Measurements from ENCODE around the gene ZMYM4.
"Not testable (repeated sequence)": the region's sequence is repeated elsewhere in the genome, so short reads cannot be mapped to it uniquely, and the experiment has no call there.

ZMYM4 gene

GRCh38 chr1:35463232-35463631 is 194.7 kb downstream of the ZMYM4 start:
- TF ChIP-seq EZH2 (IDR thresholded peaks at IDR 0.05) (no peak), POLR2AphosphoS5 (IDR thresholded peaks at IDR 0.05; ENCODE audit: borderline replicate concordance, low read depth, low read length) (no peak), FOXP2 (optimal IDR thresholded peaks at IDR 0.05; ENCODE audit: control extremely low read depth, extremely low read length, insufficient read depth) (no peak)
- Histone ChIP-seq H3K27ac (no peak overlapping the region), H3K9ac (ENCODE audit: insufficient read length) (no peak overlapping the region), H3K36me3 (ENCODE audit: insufficient read depth, low read length) (peaks cover 31% of the 10 kb centered on the region; the same call in 1 of the 2 replicates), H3K9me3 (ENCODE audit: low read depth, low read length) (no peaks in the 10 kb centered on the region), H3K4me3 (no peak overlapping the region)
- no peak for DNase-seq (ENCODE audit: low read depth, low spot score)

GRCh38 chr1:35463749-35464148 is 195.2 kb downstream of the ZMYM4 start:
- not testable (repeated sequence) for H3K4me3 ChIP-seq; DNase-seq (ENCODE audit: low read depth, low spot score); H3K9ac ChIP-seq (ENCODE audit: insufficient read length); H3K27ac ChIP-seq; H3K9me3 ChIP-seq (ENCODE audit: low read depth, low read length)
- peaks cover 31% of the 10 kb centered on the region; the same call in 1 of the 2 replicates for H3K36me3 ChIP-seq (ENCODE audit: insufficient read depth, low read length)

DNA sequence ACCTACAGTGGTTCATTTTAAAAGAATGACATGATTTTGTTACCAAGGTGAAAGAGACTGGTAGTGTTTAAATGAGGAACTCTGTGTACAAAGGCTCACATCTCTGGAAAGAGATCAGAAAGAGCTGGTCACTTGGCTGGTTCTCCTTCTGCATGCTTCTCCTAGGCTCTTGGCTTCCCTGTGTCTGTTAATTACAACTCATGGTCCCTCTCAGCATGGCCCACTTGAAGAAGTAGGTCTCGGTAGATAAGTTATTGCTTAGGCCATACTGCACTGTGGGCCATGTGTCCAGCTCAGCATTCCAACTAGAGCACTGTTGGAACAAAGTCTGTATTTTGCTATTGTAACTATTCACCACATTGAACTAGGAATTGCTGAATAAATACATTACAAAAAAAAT is 197.6 kb downstream of the ZMYM4 start:
- H3K4me3 ChIP-seq, result no peak overlapping the region
- H3K36me3 ChIP-seq (ENCODE audit: insufficient read depth, low read length), result peaks cover 31% of the 10 kb centered on the region; the same call in 1 of the 2 replicates
- no peak overlapping the region for H3K27ac ChIP-seq
- no peak for TF ChIP-seq POLR2AphosphoS5 (IDR thresholded peaks at IDR 0.05; ENCODE audit: borderline replicate concordance, low read depth, low read length)
- no peak for TF ChIP-seq FOXP2 (optimal IDR thresholded peaks at IDR 0.05; ENCODE audit: control extremely low read depth, extremely low read length, insufficient read depth)
- no peak for TF ChIP-seq EZH2 (IDR thresholded peaks at IDR 0.05)
- H3K9me3 ChIP-seq (ENCODE audit: low read depth, low read length), result no peaks in the 10 kb centered on the region
- no peak overlapping the region for H3K9ac ChIP-seq (ENCODE audit: insufficient read length)
- DNase-seq (ENCODE audit: low read depth, low spot score), result no peak

DNA sequence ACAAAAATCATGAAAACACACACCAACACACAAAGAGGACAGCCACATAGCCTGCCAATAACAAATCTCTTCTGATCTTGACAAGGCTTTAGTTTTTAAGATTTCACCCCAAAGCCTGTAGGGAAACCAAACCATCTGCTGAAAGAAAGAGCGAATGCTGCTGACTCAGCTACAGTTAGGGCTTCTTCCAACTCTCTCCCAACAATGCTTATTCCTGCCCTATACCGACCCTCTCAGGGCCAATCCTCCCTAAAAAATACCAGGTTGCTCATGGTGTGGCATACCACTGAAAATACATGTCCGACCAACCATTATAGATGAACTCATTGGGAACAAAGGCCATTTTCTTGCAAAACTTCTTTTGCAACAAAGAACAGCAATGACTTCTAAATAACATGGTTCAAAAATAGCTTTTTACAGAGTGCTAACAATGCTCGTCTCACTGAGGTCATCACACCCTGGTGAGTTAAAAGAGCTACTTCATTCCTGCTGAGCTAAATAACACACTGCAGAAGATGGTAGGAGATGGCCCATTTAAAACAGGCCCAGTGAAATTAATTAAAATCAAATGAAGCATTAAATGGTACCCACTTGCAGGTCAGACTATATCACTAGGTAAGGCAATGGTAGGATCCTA is 202.6 kb downstream of the ZMYM4 start:
- H3K27ac ChIP-seq, result no peak overlapping the region
- H3K4me3 ChIP-seq, result no peak overlapping the region
- H3K9me3 ChIP-seq (ENCODE audit: low read depth, low read length), result no peaks in the 10 kb centered on the region
- peaks cover 4% of the 10 kb centered on the region; the same call in 1 of the 2 replicates for H3K36me3 ChIP-seq (ENCODE audit: insufficient read depth, low read length)
- no peak overlapping the region for H3K9ac ChIP-seq (ENCODE audit: insufficient read length)
- no peak for DNase-seq (ENCODE audit: low read depth, low spot score)
- TF ChIP-seq POLR2AphosphoS5 (IDR thresholded peaks at IDR 0.05; ENCODE audit: borderline replicate concordance, low read depth, low read length) (no peak), FOXP2 (optimal IDR thresholded peaks at IDR 0.05; ENCODE audit: control extremely low read depth, extremely low read length, insufficient read depth) (no peak), EZH2 (IDR thresholded peaks at IDR 0.05) (no peak)

All from SK-N-MC (cell line).